Stimulated activated CD4-positive, alpha-beta T cell treated with anti-CD3 and anti-CD28 coated beads, Interleukin-1b, Interleukin-23, amount 100 ng/mL, for 4 hours (primary cell): Measurements from ENCODE around the gene COL15A1.
A peak's percentile ranks its signal among the peaks of the same experiment; 100 is the strongest.

ENCODE experiments used
- DNase-seq, 2 donors: peaks; one replicate each; pipeline ENCODE4 v3.0.0-alpha.2; 2020; ENCODE audit warnings: low read depth in 2 of 2

The COL15A1 gene

GRCh38 chr9:99056886-99057664 is 113.4 kb downstream of the COL15A1 start:
- DNase-seq, result no peak

- DNase-seq, result peak; percentile 18 to 45
Observed at GRCh38 chr9:99057665-99058625, 114.2 kb downstream of the COL15A1 start.

DNA sequence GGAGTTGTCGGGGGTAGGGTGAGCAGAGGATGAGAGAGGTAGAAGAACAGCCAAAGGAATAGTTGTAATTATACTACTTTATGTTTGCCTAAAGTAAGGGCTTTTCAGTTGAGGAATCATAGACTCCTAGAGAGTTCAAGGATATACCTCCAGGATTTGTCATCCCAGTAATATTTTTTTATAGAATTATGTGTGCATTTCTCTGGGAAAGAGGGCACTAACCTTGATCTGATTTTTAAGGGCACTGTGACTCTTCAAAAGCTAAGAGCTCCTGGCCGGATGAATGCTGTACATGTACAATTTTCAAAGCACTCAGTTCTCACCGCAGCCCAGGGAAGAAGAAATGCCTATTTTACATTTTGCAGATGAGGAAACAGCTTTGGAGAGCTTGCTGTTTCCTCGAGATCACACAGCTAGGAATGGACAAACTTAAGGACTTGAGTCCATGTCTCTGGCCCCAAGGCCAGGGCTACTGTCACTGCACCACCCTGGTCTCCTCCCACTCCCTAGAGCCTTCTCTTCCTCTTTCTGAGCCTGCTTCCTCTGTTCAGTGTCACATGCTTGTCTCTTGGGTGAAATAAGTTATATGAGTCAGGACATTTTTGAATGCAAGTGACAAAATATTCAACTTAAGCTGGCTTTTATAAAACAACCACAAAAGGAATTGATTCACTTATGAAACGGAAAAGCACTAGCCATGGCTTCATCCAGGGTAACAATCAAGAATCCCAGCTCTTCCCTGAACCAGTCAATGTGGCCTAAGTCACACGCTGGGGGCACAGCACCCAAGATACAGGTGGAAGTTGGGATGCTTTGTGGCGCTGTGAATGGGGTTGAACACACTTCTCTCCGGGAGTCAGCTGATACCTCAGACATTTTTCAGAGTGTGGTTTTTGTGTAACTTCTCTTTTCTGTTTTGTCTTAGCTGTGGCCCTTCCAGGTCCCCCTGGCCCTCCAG is 115.5 kb downstream of the COL15A1 start:
- no peak for DNase-seq

GRCh38 chr9:99060621-99061020 is 116.9 kb downstream of the COL15A1 start:
- DNase-seq, result no peak

DNA sequence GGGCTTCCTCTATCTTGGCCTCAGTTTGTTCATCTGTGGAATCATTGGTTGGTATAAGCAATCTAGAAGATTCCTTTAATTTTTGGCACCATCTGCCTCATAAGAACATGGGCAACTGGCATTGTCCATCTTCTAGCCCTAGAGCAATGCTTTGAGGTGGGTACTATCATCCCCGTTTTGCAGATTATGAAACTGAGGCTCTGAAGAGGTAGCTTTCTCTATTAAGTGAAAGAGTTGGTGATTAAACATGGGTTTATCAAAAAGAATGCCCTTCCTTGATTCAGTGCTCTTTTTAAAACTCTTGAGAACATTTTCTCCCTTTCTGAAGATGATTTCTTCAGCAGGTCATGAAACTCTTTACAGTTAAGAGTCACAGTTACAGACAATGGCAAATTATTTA is 118.8 kb downstream of the COL15A1 start:
- DNase-seq, result no peak

DNA sequence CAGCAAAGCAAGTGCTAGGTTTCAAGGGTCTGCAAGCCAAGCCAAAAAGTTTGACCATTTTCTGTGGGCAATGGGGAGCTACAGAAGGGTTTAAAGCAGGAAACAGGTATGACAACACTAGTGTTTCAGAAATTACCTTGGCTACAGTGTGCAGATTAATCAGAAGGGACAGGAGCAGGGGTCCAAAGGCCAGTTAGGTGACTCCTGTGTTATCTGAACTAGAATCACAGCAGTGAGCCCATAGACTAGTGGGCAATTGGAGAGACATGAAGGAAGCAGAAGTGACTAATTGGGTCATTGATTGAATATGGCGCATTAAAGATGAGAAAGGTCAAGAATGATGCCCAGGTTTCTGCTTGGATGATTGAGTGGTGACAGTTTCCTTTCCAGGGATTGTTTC is 119.8 kb downstream of the COL15A1 start:
- no peak for DNase-seq

- no peak for DNase-seq
Observed at GRCh38 chr9:99066571-99066970, 122.9 kb downstream of the COL15A1 start.

GRCh38 chr9:99069075-99069474 is 125.4 kb downstream of the COL15A1 start:
- DNase-seq, result no peak

DNA sequence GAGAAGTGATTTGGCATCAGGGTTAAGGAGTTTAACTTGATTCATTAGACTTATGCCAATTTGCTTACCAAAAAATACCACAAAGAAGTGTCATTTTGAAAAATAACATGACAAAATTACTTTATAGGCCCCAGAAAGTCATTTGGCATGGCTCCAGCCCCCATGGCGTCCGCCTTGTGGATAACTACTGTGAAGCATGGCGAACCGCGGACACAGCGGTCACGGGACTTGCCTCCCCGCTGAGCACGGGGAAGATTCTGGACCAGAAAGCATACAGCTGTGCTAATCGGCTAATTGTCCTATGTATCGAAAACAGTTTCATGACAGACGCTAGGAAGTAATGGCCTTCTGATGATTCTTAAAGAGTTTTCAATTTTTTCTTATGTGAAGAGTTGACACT is 125.8 kb downstream of the COL15A1 start:
- DNase-seq, result no peak

DNA sequence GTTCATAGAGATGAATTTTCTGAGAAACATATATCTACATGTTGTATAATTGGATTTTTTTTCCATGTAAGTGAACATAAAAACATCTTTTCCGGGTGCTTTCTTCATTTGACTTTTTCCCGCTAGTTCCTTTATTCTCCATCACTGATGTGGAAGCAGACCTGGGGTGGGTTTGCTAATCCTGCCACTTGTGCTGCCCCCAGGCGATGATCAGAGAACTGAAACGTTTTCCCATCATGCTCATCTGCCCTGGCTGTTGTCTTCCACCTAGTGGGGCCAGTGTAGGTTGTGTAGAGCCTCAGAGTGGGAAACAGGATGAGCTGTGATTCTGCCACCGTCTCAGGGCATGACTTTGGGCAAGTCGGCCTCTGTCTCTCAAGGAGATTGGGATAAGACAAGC is 127.0 kb downstream of the COL15A1 start:
- DNase-seq, result no peak

- DNase-seq, result no peak
Observed at GRCh38 chr9:99071313-99072039, 127.8 kb downstream of the COL15A1 start.

DNA sequence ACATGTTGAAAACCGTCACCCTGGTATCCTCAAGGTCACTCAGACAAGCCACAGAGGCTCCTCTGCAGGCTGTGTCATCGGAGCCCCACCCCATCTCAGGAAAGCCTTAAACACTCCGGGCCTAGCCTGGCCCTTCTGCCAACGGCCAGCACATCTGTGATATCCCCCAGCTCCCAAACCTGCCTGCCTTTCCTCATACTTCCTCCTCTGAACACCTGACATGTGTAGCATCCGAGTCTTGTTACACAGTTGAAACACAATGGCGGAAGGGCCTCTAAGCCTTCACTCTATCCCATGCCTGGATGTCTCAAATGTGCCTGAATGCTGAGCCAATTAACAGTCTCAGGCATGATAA is 128.3 kb downstream of the COL15A1 start:
- DNase-seq, result no peak

DNA sequence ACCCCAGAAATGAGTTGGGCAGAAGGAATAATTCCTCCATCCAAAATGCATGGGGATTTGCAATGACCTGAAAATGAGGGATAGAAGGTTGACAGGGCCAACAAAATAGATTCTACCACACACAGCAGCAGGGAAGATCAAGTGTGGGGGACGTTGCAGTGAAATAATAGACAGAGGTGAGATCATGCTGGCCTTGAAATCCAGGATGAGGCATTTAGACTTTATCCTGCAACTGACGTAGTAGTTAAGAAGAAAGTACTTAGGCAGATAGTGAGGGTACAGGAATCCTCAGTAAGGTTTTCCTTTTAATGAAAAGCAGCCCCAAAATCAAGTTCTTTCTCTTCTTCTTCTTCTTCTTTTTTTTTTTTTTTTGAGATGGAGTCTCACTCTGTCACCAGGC is 129.6 kb downstream of the COL15A1 start:
- no peak for DNase-seq

GRCh38 chr9:99073985-99074901 is 130.5 kb downstream of the COL15A1 start:
- DNase-seq, result no peak

DNA sequence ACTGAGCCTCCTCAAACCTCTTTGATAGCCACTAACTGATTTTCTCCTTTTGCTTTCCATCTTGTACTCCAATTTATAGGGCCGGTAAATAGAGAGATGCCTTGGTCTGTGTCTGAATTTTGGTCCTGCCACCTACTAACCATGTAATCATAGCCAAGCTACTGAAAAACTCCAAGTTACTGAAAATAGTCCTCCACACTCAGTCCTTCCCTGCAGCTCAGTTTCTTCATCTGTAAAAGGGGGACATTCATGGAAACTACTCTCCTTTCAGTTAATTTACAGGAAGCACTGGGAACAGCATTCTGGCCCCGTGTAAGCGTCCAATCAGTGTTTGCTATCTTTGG is 131.2 kb downstream of the COL15A1 start:
- DNase-seq, result no peak

DNA sequence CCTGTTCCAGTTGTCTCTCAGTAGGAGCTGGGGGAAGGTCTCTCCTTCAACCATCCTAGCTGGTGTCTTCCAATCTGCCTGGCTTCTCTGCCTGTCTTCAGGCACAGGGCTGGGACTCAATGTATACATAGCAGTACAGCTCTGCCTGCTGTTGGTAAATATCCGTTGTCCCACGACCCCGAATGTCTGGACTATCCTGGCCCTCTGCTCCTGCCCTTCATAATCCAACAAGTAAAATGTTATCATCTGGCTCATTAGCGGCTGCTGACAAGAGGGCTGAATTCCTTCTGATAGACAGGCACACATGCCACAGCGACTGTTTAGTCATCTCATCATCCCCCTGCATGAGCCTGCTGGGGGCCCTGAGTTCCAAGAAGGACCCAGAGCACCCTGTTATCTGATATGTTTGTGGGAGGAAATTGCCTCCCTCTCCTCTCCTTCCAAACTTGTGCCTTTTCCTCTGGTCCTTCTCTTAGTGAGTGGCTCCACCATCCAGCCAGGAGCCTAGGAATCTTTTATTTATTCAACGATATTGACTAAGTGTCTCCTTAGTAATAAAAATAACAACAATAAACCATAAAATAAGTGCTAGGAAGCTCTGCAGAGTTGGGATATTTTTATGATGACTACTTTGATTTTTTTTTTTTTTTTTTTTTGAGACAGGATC is 131.7 kb downstream of the COL15A1 start:
- DNase-seq, result no peak

DNA sequence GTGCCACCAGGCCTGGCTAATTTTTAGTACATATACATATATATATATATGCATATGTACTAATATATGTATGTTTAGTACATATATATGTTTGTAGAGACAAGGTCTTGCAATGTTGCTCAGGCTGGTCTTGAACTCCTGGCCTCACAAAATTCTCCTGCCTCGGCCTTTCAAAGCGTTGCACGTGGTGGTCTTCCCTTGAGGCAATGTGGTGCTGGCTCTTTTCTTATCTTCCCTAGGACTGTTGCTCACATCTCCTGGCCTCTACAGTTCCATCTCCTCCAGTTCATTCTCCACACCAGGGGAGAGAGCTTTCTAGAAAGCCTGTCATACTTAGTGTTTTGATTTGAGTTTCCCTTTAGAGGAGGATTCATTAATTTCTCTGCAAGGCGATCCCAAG is 132.3 kb downstream of the COL15A1 start:
- no peak for DNase-seq

GRCh38 chr9:99076483-99077171 is 132.9 kb downstream of the COL15A1 start:
- DNase-seq, result no peak

GRCh38 chr9:99078717-99079116 is 135.0 kb downstream of the COL15A1 start:
- no peak for DNase-seq
